HG02870 (cell line): ENCODE results near the gene SERPINA12.
"Not testable (repeated sequence)": the region's sequence is repeated elsewhere in the genome, so short reads cannot be mapped to it uniquely, and the experiment has no call there.

Experiments
- ATAC-seq: cut with Tn5 transposase; IDR thresholded peaks from one replicate; pipeline ENCODE4 v1.9.1; 2021; ENCODE audit warnings: mild to moderate bottlenecking, moderate library complexity; ENCODE audit not compliant: unreplicated experiment

Gene SERPINA12

DNA sequence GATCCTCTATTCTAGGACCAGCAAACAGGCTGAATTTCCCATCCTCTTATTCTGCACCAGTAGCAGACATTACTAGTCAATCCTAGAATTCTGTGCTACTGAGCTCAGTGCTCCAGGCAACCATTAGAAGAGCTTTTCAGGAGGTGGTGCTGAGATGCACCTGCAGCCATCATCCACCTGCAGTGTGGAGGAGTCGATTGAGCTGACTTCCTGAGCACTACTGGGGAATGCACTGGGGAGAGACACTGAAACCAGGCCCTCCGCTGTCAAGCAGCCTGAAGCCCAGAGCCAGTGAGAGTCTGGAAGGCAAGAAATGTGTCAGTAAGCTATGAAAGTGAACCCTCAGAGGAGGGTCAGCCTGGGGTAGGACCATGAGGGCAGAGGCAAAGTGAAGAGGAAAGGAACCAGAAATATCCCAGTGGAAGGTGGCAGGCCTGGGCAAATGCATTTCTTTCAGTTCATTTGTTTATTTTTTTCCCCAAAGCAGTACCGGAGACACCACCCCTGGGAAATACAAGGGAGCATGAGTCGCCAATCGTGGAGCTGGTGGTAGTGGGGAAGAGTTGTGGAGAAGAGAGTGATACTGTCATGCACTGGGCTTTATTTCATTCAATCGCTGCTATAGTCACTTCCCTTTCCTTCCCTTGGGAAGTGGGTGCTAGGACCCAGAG lies 28.9 kb upstream of the SERPINA12 start:
- no peak for ATAC-seq

DNA sequence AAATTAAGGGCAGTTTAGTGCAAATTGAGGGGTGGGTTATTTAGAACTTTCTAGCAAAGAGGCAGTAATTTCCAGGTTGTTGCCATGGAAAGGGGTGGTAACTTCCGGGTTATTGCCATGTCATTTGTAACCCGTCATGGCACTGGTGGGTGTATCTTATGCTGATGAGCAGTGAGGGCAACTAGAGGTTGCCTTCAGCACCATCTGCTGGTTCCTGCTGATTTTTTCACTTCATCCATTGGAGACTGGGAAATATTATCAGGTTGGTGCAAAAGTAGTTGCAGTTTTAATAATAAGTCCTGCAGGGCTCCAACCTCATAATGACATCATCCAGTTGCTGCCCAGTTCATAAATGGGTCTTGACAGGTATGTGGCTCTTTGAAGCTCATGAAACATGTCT lies 27.6 kb upstream of the SERPINA12 start:
- ATAC-seq, result no peak

DNA sequence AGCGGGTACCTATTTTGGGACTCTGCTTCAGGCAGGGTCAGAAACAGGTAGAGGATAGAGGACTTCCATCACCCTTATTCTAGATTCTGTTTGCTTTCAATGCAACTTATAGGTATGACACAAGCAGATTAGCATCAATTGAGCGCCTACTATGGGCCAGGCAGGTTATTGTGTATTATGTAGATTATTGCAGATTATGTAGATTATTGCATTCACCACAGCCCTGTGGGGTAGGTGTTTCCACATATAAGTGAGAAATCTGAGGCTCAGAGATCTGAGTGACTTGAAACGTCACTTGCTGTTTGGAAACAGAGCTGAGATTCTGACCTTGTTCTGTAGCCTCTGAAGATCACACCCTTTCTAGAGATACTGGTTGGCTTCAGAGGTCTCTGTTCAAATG lies 26.2 kb upstream of the SERPINA12 start:
- ATAC-seq, result no peak

DNA sequence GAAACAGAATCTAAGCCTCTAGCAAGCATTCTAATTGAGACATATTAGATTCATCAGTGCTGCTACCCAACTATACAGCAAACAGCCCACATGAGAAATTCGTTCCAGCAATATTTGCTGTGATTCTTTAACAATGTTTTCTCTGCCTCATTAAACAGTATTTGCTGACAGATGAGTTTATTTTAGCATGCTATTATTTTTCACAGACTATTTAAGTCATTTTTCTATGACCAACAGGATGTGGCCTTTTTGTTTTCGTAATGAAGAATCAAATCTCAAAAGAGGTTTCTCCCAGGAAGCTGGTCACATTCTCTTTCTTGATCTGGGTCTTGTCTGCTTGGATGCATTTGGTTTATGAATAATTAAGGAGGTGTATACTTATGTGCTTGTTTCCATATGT lies 23.2 kb upstream of the SERPINA12 start:
- no peak for ATAC-seq

GRCh38 chr14:94531187-94531586 lies 21.9 kb upstream of the SERPINA12 start:
- ATAC-seq, result no peak

DNA sequence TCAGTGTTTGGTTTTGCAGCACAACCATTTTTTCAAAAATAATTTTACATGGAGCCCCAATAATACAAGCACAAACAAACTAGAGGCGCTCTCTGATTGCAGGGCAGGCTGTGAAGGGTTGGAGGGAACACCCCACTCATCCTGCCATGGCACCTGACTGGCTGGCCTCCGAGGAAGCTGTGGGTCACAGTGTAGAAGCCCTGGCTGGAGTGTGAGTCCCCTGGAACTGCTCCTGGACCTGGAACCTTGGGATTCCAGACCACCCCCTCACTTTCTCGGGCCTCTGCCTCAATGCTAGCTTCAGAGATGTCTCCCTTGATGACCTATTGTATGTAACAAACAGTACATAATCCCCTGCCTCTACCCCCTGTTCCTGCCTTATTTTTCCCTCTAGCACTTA lies 14.8 kb upstream of the SERPINA12 start:
- ATAC-seq, result no peak

DNA sequence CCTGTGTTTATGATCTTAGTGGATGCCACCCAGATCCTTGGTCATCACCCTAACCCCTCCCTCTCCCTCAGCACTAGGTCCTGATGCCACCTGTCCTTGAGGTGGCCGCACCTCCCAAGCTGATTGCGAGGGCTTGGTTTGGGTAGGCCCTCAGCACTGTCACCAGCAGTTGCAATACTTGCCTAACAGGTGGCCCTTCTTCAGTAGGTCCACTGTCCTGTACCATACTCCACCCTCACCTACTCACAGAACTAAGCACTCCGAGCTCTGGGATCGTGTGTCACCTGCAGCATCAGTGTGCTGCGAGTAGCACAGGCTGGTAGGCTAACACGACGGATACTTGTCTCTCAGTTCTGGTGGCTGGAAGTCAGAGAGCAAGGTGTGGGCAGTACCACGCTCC lies 14.0 kb upstream of the SERPINA12 start:
- no peak for ATAC-seq

- no peak for ATAC-seq
These were observed 13.0 kb upstream of the SERPINA12 start for GRCh38 chr14:94522115-94522724.

GRCh38 chr14:94521375-94522114 lies 12.3 kb upstream of the SERPINA12 start:
- ATAC-seq, result no peak

- no peak for ATAC-seq
These were observed 8.5 kb upstream of the SERPINA12 start for GRCh38 chr14:94517641-94518257.

GRCh38 chr14:94517248-94517640 lies 8.0 kb upstream of the SERPINA12 start:
- no peak for ATAC-seq

DNA sequence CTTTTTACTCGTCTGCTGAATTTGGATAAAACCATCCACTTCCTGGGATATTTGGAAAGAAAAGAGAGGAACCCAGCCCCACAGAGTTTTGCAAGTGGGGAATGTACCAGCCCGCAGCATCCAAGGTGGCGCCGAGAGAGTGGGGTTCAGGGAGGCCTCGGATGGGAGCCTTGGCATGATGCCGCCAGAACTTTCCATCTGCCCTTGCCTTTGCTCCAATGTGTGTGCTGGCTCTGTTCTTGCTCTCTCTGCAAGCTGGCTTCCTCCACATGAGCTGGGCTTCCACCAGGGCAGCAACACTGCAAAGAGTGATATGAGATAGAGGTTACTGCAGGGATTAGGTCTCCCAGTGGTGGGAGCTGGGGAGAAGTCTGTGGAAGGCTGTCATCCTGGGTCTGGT lies 6.6 kb upstream of the SERPINA12 start:
- ATAC-seq, result no peak

DNA sequence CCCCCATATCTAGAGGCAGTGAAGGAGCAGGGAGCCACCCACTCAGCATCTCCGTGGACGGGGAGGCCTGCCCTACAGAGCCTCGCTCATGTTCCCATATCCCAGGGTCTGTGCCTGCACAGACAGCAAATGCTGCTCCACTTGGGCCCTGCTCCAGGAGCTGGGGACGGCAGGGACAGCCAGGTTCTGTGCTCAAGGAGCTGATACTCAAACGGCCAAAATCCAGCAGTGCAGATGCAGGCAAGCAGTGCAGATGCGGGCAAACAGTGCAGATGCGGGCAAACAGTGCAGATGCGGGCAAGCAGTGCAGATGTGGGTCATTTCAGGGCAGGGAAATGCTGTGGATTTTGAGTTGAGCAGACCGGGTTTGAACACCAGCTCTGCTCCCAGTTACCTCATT lies 6.2 kb upstream of the SERPINA12 start:
- ATAC-seq, result no peak

DNA sequence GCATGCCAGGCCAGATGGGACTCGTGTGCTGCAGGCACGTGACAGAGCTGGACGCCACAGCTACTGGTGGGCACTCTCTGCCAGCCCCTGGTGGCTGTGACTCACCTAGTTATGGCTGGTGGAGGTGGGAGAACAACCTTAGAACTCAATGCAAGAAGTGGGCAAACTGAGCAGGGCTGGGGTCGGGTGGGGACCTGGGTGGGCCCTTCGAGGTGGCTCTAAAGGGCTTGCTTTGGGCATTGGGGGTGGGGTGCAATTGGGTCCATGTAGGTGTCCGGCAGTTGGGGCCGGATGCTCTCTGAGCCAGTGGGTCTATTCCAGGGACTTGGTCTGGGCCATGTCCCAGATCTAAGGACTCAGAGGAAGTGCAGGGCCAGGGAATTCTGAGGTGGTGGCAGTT lies 5.1 kb upstream of the SERPINA12 start:
- no peak for ATAC-seq

GRCh38 chr14:94510481-94510880 lies 1.2 kb upstream of the SERPINA12 start:
- not testable (repeated sequence) for ATAC-seq

DNA sequence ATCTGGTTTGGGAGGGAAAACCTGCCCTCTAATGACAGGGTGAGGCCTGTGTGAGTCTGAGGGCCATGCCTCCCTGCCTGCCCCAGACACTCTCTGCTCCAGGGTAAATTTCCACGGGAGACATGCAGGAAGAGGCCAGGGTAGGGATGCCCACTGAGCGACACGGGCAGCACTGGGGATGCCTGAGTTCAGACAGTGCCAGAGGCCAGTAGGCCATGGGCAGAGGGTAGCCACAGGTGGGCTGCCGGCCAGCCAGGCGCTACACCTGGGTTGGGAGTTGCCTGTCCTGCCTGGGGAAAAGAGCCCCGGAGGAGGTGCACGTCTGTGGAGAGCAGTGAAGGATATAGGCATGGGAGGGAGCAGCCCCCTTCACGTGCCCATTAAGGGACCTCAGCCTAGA lies 3.6 kb downstream of the SERPINA12 start:
- no peak for ATAC-seq

DNA sequence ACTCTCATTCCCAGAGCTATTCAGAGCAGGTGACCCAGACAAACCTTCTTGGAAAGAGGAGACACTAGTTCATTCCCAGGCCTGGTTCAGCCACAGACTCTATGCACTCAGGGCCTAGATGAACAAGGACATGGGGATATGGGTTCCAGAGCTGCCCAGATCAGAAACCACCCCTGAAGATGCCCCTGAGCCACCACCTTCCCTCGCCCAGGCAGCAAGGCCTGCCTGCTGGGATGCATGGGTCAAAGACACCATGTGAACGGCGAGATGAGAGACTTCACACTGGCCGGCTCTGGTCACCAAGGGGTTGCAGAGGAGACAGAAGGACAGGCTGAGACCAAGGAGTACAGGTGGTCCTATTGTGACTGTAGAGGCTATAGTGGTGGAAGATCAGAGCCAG lies 4.1 kb downstream of the SERPINA12 start:
- ATAC-seq, result no peak

DNA sequence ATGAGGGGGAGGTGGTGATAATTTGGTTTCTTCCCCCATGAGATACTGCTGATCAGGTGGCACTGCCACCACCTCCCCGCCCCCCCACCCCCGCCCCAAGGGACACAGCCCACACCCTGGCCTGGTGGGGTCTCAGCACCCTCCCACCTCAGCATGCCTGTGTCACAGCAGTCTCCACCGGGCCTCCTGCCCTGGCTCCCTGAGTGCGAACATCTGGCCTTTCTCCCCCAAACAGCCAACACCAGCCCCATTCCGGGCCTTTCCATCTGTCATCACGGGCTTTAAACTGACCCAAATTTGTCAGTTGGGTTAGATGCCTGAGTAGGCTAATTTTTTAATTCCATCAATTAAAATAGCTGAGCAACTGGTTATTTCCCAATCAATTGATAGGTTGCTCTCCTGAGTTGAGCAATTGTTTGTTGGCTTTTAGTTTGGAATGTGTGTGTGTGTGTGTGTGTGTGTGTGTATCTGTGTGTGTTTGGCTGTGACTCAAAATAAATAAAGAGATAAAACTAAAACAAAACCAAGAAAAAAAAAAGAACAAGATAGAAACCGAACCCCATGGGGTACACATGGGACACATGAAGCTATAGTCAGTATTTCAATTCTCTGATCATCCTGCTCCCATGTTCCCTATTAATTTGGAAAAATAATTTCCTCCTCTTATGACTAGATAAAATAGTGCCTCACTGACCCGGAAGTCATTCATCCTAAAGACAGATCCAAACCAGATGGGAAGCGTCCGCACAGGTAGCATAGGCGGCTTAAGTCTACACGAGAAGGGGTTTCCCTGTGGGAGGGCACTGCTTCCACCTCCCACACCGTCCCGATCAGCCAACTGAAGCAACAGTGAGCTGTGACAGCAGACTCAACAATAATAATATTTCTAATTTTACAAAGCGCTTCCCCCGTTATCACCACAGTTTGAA lies 7.4 kb downstream of the SERPINA12 start:
- no peak for ATAC-seq

- ATAC-seq, result no peak
These were observed 9.0 kb downstream of the SERPINA12 start for GRCh38 chr14:94500264-94500663.

- no peak for ATAC-seq
These were observed 9.6 kb downstream of the SERPINA12 start for GRCh38 chr14:94499673-94500072.

DNA sequence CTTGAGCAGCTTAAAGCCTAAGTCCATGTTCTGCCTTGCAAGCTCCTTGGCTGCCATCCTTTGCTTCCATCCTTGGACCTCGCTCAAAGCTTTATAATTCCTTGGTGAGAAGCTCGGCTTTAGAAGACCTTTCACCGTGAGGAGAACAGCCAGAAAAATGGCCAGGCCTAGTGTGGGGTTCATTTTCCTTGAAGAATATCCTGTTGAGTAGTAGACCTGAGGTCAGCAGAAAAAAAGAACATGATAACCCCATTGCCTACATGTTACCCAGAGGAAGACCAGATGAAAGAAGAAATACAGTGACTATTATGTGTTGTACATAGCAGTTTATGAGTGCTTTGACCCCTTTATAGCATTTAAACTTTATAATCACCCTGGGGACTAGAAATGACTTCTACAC lies 11.1 kb downstream of the SERPINA12 start:
- ATAC-seq, result no peak
